HUDEP-2 (cell line): ENCODE measurements around the gene NTM.

Experiments
- DNase-seq, 76 experiments: peaks; one replicate each; lab custom pipeline; 2025; ENCODE audit not compliant: unreplicated experiment in 76 of 76; lab: John Stamatoyannopoulos, UW

The NTM gene

GRCh38 chr11:131628739-131629138, 258.3 kb downstream of the NTM start:
- no peak for DNase-seq

GRCh38 chr11:131629925-131630540, 259.6 kb downstream of the NTM start:
- DNase-seq, result no peak

DNA sequence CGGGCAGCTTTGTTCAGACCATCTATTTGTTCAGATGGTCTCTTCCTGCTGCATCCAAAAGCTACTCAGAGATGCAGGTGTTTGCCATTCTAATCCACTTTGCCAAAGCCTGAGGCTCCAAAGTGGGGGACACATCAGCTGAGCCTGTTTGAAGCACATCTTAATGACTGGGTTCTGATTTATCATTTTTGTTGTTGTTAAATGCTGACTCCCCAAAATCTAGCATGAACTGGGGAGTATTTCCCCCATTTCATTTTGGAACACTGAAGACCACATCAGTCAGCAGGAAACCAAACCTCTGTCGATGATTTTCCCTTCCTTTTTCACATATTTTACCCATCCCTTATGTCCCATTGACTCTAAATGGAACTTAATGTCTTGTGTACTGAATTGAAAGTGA, 262.6 kb downstream of the NTM start:
- no peak for DNase-seq

DNA sequence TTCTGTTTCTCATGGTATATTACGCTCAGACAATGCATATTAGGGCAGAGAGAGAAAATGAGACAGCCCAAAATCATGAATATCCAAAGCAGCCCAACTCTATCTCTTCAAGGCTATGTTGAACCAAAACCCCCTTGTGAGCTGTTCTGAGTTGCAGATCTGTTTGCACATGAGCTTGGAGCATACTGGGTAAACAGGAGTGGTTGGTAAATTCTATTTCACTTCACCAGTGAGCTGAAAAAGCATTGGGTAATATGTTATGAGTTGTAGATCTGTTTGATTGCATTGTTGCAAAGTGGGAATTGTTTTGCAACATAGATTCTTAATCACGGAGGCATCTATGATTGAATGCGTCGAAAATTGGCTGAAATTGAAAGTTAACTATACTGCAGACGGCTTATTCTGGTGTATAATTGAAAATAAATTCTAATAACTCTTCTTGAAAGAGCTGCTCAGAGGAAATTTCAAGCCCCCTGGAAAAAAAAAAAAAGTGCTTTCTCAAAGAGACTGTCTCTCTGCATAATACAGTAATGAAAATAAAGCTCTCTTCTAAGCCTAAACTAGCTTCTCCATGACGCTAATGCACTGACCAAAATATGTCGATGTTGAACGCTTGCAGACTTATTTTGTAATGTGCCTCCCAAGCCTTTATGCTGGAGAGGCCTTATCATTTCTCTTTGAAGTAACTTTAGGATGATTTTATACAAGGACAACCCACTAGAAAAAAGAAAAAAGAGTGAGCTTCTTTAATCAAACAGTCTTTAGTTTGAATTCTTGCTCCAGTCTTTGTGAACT, 263.7 kb downstream of the NTM start:
- no peak for DNase-seq

- DNase-seq, result no peak
Observed at GRCh38 chr11:131637469-131638175, 267.2 kb downstream of the NTM start.

- no peak for DNase-seq
Observed at GRCh38 chr11:131638889-131639288, 268.5 kb downstream of the NTM start.

- no peak for DNase-seq
Observed at GRCh38 chr11:131640320-131640719, 269.9 kb downstream of the NTM start.

GRCh38 chr11:131642756-131643531, 272.5 kb downstream of the NTM start:
- no peak for DNase-seq

DNA sequence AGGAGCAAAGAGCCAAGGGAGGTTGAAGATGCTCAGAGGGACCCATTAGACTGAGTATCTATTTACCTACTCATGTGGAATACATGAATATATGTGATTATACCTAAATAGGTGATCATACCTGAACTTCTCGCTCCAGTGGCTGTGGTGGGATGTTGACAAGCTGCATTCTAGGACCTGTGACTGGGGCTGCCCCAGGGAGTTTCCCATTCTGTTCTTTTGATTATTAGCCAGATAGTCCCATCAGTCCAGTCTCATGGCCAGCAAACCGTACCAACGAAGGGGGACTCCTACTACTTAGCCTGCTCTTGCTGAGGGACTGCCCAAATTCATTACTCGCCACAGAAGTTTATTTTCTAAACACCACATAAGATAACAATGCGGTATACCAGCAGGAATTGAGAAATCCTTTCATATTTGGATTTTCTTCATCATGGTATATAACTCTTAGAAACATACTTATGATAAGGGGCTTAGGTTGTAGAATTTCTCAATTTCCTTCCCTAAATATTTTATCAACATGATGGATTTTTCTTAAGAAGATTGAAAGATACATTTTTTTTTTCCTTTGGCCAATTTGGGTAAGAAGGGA, 273.9 kb downstream of the NTM start:
- no peak for DNase-seq

DNA sequence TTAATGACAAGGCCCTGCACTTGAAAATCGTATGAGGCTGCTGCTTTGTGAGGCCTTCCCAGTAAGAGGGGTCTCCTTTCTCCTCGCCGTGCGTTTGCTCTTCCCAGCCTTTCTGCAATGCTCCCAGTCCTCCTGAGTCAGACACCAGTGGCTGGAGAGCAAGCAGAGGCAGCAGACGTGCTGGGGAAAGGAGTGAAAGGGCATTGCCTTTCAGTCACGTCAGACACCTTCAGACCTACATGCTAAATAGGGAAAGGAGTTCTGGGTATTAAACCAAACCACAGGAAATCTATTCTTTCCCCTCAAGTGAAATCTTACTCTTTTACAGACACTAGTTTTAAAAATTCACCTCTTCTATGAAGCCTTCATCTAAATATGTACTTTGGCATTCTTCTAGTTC, 274.8 kb downstream of the NTM start:
- DNase-seq, result no peak

GRCh38 chr11:131649856-131650255, 279.4 kb downstream of the NTM start:
- DNase-seq, result no peak

- no peak for DNase-seq
Observed at GRCh38 chr11:131652231-131652630, 281.8 kb downstream of the NTM start.

- no peak for DNase-seq
Observed at GRCh38 chr11:131653260-131653659, 282.8 kb downstream of the NTM start.

GRCh38 chr11:131654849-131655248, 284.4 kb downstream of the NTM start:
- no peak for DNase-seq

DNA sequence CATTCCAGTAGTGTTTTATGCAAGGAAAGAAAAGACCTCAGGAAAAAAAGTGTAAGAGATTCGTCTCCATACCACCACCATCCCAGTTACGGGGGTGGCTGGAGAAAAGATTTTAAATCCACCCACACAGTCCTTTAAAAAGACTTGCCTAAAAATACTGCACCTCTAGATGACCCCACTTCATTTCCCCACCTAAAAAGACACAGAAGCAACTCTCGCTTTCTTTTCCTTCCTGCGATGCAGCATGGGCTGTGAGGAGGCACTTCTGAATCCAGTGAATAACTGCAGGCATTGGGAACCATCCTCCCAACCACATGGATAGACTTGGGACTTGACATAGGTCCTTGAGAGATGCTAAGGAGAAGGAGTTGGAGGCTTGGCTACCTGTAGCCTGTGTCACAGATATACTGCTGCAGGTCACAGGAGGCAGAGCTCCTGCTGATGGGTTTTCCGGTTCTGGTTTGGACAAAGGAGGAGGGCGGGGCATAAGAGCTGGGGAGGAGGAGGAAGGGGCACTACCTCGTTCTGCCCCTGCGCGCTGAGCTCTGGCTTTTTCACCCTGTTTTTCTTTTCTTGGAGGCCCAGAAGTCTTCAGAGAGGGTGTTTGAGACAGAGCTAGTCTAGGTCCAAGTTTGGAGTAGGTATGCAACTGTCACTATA, 285.9 kb downstream of the NTM start:
- no peak for DNase-seq

DNA sequence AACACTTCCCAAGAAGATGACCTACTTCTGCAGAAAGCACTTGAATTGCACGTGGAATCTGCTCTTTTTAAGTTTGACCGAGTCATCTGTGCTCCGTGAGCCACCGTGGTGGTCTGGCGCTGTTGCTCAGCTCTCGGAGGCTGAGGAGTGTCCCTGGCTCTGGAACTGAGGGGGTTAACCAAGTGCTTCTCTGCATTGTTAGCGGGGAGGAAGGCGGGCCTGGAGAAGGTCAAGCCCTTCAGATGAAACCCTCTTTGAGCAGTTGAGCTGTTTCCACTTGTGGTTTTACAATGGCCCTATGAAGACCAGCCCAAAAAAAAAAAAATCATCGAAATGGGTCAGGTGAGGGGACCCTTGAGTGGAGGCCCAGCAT, 286.4 kb downstream of the NTM start:
- no peak for DNase-seq

DNA sequence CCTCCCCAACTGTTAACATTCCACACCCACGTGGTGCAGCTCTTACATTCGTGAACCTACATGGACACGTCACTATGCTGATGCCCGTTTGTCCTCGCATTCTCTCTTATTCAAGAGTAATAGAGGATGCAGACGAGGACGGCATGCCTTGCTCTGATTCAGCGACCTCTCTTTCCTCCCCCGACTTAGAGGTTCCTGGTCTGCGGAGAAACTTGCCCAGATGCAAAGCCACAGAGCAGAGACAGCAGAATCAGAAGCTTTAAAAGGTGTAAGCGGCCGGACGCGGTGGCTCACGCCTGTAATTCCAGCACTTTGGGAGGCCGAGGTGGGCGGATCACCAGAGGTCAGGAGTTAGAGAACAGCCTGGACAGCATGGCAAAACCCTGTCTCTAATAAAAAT, 288.0 kb downstream of the NTM start:
- DNase-seq, result no peak

GRCh38 chr11:131658952-131659351, 288.5 kb downstream of the NTM start:
- DNase-seq, result no peak

DNA sequence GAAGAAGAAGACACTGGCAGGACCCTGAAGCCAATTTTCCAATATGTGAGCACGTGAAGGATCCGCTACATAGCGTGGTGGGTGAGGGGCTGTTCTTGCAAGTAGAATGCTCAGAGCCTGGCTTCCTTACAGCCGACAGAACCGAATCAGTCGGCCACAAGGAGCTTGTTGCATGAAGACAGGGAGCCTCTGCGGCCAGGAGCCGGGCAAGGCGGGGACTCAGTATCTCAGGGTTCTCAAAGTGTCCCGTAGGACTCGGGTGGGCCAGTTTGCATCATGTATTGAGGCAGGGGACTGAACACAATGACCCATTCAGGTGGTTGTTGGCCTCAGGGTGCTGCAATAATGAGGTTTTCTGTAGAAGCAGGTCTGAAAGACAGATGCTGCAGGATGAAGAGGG, 289.5 kb downstream of the NTM start:
- DNase-seq, result no peak

- no peak for DNase-seq
Observed at GRCh38 chr11:131661132-131661531, 290.7 kb downstream of the NTM start.
